AG04449 (cell line): Measurements from ENCODE around the gene RUNX1.
A peak's percentile ranks its signal among the peaks of the same experiment; 100 is the strongest.

Source experiments
- CTCF ChIA-PET: fragments of 350-600 bp; formaldehyde crosslinking; extraction: SDS; loops from one replicate; lab custom pipeline; 2021; ENCODE audit warnings: antibody characterized with exemption; lab: Yijun Ruan, JAX
- POLR2A ChIA-PET: fragments of 400-600, 350-600 bp; formaldehyde crosslinking; extraction: SDS; loops from one replicate; lab custom pipeline; 2020; ENCODE audit warnings: antibody characterized with exemption, inconsistent platforms; lab: Yijun Ruan, JAX
- DNase-seq: peaks from one replicate; pipeline ENCODE4 v3.0.0-alpha.2; 2010; ENCODE audit warnings: low read depth, low spot score
- H3K4me3 ChIP-seq: 2 replicates; pipeline ENCODE4 v1.5.1; 2011; ENCODE audit warnings: low read depth, mild to moderate bottlenecking, control low read depth, low read length
- CTCF ChIP-seq: IDR thresholded peaks from one replicate; pipeline ENCODE4 v1.5.1; 2011; ENCODE audit warnings: mild to moderate bottlenecking, moderate library complexity, low read length, control low read depth, inconsistent platforms; ENCODE audit not compliant: insufficient read depth; ENCODE audit errors: missing control alignments

Gene RUNX1

DNA sequence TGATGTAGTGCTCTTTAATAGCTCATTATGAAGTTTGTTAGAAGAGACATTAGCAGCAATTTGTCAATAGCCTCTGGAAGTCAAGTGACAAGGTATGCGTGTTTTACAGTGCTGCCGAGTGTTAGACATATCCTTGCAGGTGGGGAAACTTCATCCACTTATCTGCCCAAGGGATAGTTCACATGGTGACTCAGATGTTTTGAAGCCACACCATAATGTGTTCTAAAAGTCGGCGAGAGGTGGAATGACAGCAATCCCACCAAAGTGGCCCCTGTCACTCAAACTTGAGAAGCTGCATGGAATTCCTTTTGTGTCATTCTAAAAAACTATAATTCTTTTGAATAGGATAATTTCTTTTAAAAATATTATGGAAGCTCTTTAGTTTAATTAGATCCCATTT, 98.1 kb downstream of the RUNX1 start:
- ChIA-PET CTCF (interaction anchor here (0.8 to 1.1 kb wide), 2 partner anchors 14 to 58 kb away, joined by 3 to 4 read pairs; no protein-coding TSS in a partner anchor), POLR2A (no interaction called here)
- DNase-seq: no peak
- no peak for TF ChIP-seq CTCF
- H3K4me3 ChIP-seq: no peak overlapping the region

GRCh38 chr21:34949499-34949898, 99.6 kb downstream of the RUNX1 start:
- no peak overlapping the region for H3K4me3 ChIP-seq
- TF ChIP-seq CTCF: no peak
- DNase-seq: no peak
- ChIA-PET POLR2A (no interaction called here), CTCF (no interaction called here)

DNA sequence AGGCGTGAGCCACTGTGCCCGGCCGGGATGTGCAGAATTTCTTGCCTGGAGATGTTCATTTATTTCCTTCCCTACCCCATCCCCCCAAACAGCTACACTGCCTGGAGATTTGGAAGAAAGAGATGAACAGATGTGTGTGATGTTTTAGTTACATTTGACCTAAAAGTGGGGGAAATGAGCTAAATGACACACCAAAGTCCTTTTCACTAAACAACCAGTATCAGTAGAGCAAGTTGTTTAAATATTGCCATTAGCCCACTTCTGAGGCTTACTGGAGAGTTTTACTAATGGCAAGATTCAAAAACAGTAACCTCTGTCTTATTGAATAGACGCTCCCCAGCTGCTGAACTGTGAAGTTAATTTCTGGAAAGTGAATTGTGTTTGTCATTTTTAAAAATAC, 100.1 kb downstream of the RUNX1 start:
- CTCF ChIA-PET: no interaction called here

DNA sequence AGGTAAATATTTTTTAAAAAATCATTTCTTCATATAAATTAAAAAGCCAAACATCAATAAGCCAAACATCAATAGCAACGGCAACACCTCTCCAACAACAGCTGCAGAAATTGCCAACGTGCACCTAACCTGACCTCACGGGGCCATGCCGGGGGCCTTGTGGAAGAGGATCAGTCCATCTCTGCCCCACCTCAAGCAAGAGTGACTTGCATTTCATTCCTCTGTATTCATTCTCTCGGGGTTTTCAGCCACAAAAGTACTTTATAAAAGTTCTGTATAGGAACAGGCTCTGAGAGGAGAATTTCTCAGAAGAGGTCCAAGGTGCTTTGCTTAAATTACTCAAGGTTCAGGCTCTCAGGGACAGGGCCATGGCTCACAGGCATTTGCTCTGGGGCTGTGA, 100.9 kb downstream of the RUNX1 start:
- DNase-seq: no peak
- CTCF ChIA-PET: no interaction called here
- POLR2A ChIA-PET: no interaction called here
- TF ChIP-seq CTCF: no peak
- H3K4me3 ChIP-seq: no peak overlapping the region

More for the DNA sequence above, 100.1 kb downstream of the RUNX1 start:
- no peak for DNase-seq
- TF ChIP-seq CTCF: no peak
- POLR2A ChIA-PET: no interaction called here
- H3K4me3 ChIP-seq: no peak overlapping the region

DNA sequence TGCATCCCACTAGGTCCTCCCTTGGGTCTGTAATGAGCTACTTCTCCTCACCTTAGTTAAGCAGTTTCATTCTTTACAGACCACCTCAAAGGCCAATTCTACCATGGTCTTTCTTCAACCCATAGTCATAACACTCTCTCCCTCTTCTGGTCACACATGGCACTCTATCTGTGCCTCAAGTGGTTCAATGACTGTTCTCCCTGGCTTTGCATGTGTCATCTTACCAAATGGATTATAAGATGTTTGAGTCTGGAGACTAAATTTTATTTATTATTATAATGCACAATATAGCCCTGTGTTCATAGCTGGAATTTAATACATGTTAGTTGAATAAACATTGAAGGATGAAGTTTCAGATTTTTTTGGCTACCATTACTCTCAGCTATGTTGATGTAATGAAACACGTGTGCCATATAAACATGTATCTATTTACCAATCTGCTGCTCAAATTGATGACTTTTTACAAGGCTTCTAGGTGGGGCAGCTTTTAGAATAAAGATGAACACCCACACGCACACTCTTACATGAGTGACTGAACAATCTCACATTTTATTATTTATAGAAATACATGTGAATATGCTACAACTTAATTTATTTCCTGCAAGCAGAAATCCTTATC, 102.1 kb downstream of the RUNX1 start:
- CTCF ChIA-PET: interaction anchor here (0.9 to 1.8 kb wide), 6 partner anchors 9 to 35 kb away, joined by 3 to 7 read pairs (median 4); no protein-coding TSS in a partner anchor
- DNase-seq: no peak
- TF ChIP-seq CTCF: peak; percentile 5
- POLR2A ChIA-PET: interaction anchor here (0.6 to 1.1 kb wide), 2 partner anchors 28 to 58 kb away, joined by 3 to 6 read pairs; no protein-coding TSS in a partner anchor
- H3K4me3 ChIP-seq: no peak overlapping the region

- no peak for TF ChIP-seq CTCF
- CTCF ChIA-PET: interaction anchor here (0.9 to 1.8 kb wide), 6 partner anchors 10 to 36 kb away, joined by 3 to 7 read pairs (median 4); no protein-coding TSS in a partner anchor
- no peak for DNase-seq
- POLR2A ChIA-PET: interaction anchor here (0.7 to 1.1 kb wide), 2 partner anchors 10 to 57 kb away, joined by 3 to 6 read pairs; no protein-coding TSS in a partner anchor
- no peak overlapping the region for H3K4me3 ChIP-seq
Measured at GRCh38 chr21:34946385-34946840, 102.7 kb downstream of the RUNX1 start.
